Mucosa of rectum (tissue), 2 donors: Measurements from ENCODE around the gene CYP2B6.

Experiments
- H3K27ac ChIP-seq, 2 donors: one replicate each; pipeline ENCODE4 v1.7.0; 2013; ENCODE audit warnings: inconsistent platforms in 2 of 2, low read depth in 2 of 2, low read length in 2 of 2
- H3K27me3 ChIP-seq, 2 donors: one replicate each; pipeline ENCODE4 v1.7.0; 2013; ENCODE audit warnings: low read length in 2 of 2; ENCODE audit not compliant: control insufficient read depth in 2 of 2, insufficient read depth in 2 of 2
- H3K36me3 ChIP-seq, 2 donors: one replicate each; pipeline ENCODE4 v1.7.0; 2013; ENCODE audit warnings: low read length in 2 of 2; ENCODE audit not compliant: control insufficient read depth in 2 of 2, insufficient read depth in 2 of 2
- H3K4me1 ChIP-seq, 2 donors: one replicate each; pipeline ENCODE4 v1.7.0; 2013; ENCODE audit warnings: low read length in 2 of 2, mild to moderate bottlenecking in 1 of 2; ENCODE audit not compliant: control insufficient read depth in 2 of 2, insufficient read depth in 2 of 2
- H3K4me3 ChIP-seq, 2 donors: one replicate each; pipeline ENCODE4 v1.7.0; 2013; ENCODE audit warnings: low read length in 2 of 2
- H3K9ac ChIP-seq, 2 donors: one replicate each; pipeline ENCODE4 v1.7.0; 2013; ENCODE audit warnings: low read length in 2 of 2, low read depth in 1 of 2, mild to moderate bottlenecking in 1 of 2
- H3K9me3 ChIP-seq, 2 donors: one replicate each; pipeline ENCODE4 v1.7.0; 2013; ENCODE audit warnings: low read length in 2 of 2; ENCODE audit not compliant: control insufficient read depth in 2 of 2
- donor health status: healthy.
- donor health status: Normal muscosa, but diverticular disease.

The CYP2B6 gene

DNA sequence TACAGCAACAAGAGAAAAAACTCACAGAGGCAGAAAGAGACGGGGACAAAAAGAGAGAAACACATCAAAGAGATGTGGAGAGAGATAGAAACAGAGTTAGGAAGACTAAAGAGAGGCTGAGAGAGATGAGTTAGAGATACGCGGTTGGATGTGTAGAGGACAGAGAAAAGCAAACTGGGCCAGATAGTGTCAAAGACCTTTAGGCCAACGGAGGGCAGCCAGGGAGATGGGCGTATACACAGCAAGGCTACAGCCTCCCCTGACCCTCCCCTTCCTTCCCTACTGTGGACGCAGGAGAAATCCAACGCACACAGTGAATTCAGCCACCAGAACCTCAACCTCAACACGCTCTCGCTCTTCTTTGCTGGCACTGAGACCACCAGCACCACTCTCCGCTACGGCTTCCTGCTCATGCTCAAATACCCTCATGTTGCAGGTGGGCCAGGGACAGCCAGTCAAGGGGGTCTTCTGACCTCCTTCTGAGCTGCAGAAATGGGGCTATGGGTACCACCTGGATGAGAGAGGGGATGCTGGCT lies 18.7 kb downstream of the CYP2B6 start:
- H3K27ac ChIP-seq, result no peak overlapping the region
- H3K36me3 ChIP-seq, result no peaks in the 10 kb centered on the region
- no peak overlapping the region for H3K4me3 ChIP-seq
- no peaks in the 10 kb centered on the region for H3K4me1 ChIP-seq
- no peak overlapping the region for H3K9ac ChIP-seq
- no peaks in the 10 kb centered on the region for H3K27me3 ChIP-seq
- H3K9me3 ChIP-seq, result no peaks in the 10 kb centered on the region

- Histone ChIP-seq H3K9me3 (no peaks in the 10 kb centered on the region), H3K4me1 (no peaks in the 10 kb centered on the region), H3K9ac (no peak overlapping the region), H3K27me3 (no peaks in the 10 kb centered on the region), H3K4me3 (no peak overlapping the region), H3K36me3 (no peaks in the 10 kb centered on the region), H3K27ac (no peak overlapping the region)
Observed at GRCh38 chr19:41013359-41013758, 22.3 kb downstream of the CYP2B6 start.

DNA sequence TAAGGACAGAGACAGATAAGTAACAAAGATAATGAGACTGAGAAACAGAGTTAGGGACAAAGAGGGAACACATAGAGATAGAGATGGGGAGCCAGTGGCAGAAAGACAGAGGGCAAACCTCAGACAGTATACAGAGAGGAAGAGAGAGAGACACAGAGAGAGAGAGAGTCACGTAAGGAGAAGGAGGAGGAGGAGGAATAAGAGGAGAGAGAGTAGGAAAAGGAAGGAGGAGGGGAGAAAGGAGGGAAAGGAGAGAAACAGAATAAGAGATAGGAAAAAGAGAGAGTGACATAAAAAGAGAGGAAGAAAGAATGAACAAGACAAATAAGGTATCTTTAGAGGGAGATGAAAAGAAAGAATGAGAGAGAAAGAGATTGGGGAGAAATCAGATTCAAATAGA lies 23.6 kb downstream of the CYP2B6 start:
- H3K4me1 ChIP-seq, result no peaks in the 10 kb centered on the region
- H3K27me3 ChIP-seq, result no peaks in the 10 kb centered on the region
- no peak overlapping the region for H3K9ac ChIP-seq
- H3K4me3 ChIP-seq, result no peak overlapping the region
- no peak overlapping the region for H3K27ac ChIP-seq
- no peaks in the 10 kb centered on the region for H3K36me3 ChIP-seq
- H3K9me3 ChIP-seq, result no peaks in the 10 kb centered on the region

DNA sequence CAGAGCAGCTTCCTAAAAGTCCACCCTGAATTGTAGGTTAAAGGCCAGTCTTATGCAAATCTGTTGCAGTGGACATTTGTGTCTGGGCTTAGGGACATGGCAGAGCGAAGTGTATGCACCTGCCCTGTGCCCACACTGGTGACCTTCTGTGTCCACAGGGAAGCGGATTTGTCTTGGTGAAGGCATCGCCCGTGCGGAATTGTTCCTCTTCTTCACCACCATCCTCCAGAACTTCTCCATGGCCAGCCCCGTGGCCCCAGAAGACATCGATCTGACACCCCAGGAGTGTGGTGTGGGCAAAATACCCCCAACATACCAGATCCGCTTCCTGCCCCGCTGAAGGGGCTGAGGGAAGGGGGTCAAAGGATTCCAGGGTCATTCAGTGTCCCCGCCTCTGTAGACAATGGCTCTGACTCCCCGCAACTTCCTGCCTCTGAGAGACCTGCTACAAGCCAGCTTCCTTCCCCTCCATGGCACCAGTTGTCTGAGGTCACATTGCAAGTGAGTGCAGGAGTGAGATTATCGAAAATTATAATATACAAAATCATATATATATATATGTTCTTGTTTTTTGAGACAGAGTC lies 25.5 kb downstream of the CYP2B6 start:
- Histone ChIP-seq H3K4me3 (no peak overlapping the region), H3K27me3 (no peaks in the 10 kb centered on the region), H3K4me1 (no peaks in the 10 kb centered on the region), H3K9me3 (no peaks in the 10 kb centered on the region), H3K27ac (no peak overlapping the region), H3K36me3 (no peaks in the 10 kb centered on the region), H3K9ac (no peak overlapping the region)

GRCh38 chr19:41018736-41019290 lies 27.7 kb downstream of the CYP2B6 start:
- Histone ChIP-seq H3K27me3 (no peaks in the 10 kb centered on the region), H3K4me1 (no peaks in the 10 kb centered on the region), H3K9ac (no peak overlapping the region), H3K9me3 (no peaks in the 10 kb centered on the region), H3K36me3 (no peaks in the 10 kb centered on the region), H3K27ac (no peak overlapping the region), H3K4me3 (no peak overlapping the region)

GRCh38 chr19:41019346-41019745 lies 28.3 kb downstream of the CYP2B6 start:
- no peak overlapping the region for H3K9ac ChIP-seq
- no peak overlapping the region for H3K27ac ChIP-seq
- H3K4me3 ChIP-seq, result no peak overlapping the region
- H3K4me1 ChIP-seq, result no peaks in the 10 kb centered on the region
- no peaks in the 10 kb centered on the region for H3K9me3 ChIP-seq
- H3K36me3 ChIP-seq, result no peaks in the 10 kb centered on the region
- no peaks in the 10 kb centered on the region for H3K27me3 ChIP-seq

DNA sequence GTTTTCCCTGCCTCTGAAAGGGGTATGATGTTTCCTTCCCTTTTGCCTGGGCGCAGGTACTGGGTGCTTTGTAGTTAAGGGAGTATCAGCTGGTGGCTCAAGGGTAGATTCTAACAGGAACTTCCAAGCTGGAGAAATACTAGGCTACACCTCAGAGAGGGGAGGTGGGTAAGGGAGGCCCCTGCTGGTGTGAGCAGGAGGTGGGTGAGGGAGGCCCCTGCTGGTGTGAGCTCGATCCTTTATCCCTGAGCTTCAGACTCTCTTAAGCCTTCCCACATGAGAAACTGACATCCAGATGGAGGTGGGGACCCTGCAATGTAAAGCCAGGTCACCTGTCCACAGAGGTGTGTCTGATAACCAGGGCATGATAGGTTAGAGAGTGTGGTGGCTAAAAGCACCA lies 32.1 kb downstream of the CYP2B6 start:
- H3K9ac ChIP-seq, result no peak overlapping the region
- H3K36me3 ChIP-seq, result no peaks in the 10 kb centered on the region
- no peak overlapping the region for H3K4me3 ChIP-seq
- no peaks in the 10 kb centered on the region for H3K9me3 ChIP-seq
- no peaks in the 10 kb centered on the region for H3K4me1 ChIP-seq
- peaks cover 5 to 8% of the 10 kb centered on the region in 2 donors for H3K27me3 ChIP-seq
- H3K27ac ChIP-seq, result no peak overlapping the region

DNA sequence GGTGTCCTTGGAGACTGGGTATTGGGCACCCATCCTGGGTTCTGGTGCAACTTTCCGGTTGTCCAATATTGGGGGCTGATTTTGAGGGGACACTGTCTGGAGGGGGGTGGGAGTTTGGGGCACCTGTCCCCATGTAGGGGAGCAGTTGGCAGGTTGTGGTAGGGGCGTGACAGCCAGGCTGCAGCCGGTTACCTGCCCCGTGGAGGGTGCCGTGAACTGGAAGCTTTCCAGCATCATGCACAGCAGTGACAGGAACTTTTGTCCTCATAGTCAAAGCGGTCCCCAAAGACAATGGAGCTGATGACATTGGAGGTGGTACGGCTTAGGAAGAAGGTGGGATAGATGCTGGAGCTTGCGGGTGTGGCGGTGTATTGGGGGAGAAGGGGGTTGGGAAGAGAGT lies 34.3 kb downstream of the CYP2B6 start:
- H3K4me1 ChIP-seq, result no peaks in the 10 kb centered on the region
- H3K4me3 ChIP-seq, result no peak overlapping the region
- no peak overlapping the region for H3K27ac ChIP-seq
- no peaks in the 10 kb centered on the region for H3K9me3 ChIP-seq
- no peaks in the 10 kb centered on the region for H3K36me3 ChIP-seq
- peaks cover 5 to 8% of the 10 kb centered on the region in 2 donors for H3K27me3 ChIP-seq
- H3K9ac ChIP-seq, result no peak overlapping the region

DNA sequence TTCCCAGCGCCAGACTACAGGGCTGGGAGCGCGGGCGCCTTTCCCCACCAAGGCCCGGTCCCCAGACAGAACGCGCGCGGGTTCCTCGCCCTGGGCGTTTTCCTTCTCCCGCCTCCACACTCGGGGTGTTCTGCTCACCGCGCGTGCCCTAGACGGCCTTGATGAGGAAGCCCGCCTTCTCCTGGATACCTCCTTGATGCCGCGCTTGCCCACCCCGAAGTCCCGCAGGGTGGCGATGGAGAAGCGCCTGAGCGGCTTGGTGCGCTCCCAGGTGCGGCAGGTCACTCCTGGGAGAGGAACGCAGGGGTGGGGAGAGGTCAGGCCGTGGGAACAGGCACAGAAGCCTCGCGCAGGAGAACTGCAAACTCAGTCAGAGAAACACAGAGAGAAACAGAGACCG lies 34.8 kb downstream of the CYP2B6 start:
- H3K27me3 ChIP-seq, result peaks cover 5 to 8% of the 10 kb centered on the region in 2 donors
- H3K9me3 ChIP-seq, result no peaks in the 10 kb centered on the region
- no peak overlapping the region for H3K9ac ChIP-seq
- H3K4me1 ChIP-seq, result no peaks in the 10 kb centered on the region
- no peak overlapping the region for H3K4me3 ChIP-seq
- no peaks in the 10 kb centered on the region for H3K36me3 ChIP-seq
- no peak overlapping the region for H3K27ac ChIP-seq

GRCh38 chr19:41027273-41027967 lies 36.3 kb downstream of the CYP2B6 start:
- Histone ChIP-seq H3K9me3 (no peaks in the 10 kb centered on the region), H3K9ac (no peak overlapping the region), H3K4me3 (no peak overlapping the region), H3K36me3 (no peaks in the 10 kb centered on the region), H3K4me1 (no peaks in the 10 kb centered on the region), H3K27ac (no peak overlapping the region), H3K27me3 (peaks cover 5 to 8% of the 10 kb centered on the region in 2 donors)
